PC-3 (cell line): ENCODE measurements around the gene NOXA1. TPM values are rescaled to one million over a fixed set of nuclear protein-coding genes. Genes with fewer than 3 reads are reported as not detected.

Experiments
- ATAC-seq: fragments of 200-7000 bp; cut with Tn5 transposase; 2 replicates; pipeline ENCODE4 v1.9.1; 2020; ENCODE audit warnings: mild to moderate bottlenecking, moderate library complexity
- BruUV-seq: library from RNA; stranded (reverse); fragments of 400-500 nt; replicated peaks from 2 replicates; lab custom pipeline; 2021; lab: Mats Ljungman, UMichigan
- CTCF ChIA-PET: fragments of 300-600 bp; sonication (Branson Sonifier 250); formaldehyde crosslinking; loops from one replicate; lab custom pipeline; 2022; ENCODE audit warnings: antibody characterized with exemption; lab: Charles Lee
- POLR2A ChIA-PET: fragments of 300-600 bp; sonication (Branson Sonifier 250); formaldehyde crosslinking; loops from one replicate; lab custom pipeline; 2022; ENCODE audit warnings: antibody characterized with exemption; ENCODE audit not compliant: unreplicated experiment; lab: Charles Lee
- DNase-seq: peaks from one replicate; pipeline ENCODE4 v3.0.0-alpha.2; 2015
- H2AFZ ChIP-seq: fragments of 300-600 bp; sonication (generic); 2 replicates; pipeline ENCODE4 v1.6.0; 2016; ENCODE audit warnings: antibody characterized with exemption, low read length
- H3F3A ChIP-seq: fragments of 300-600 bp; sonication (generic); one replicate; pipeline ENCODE4 v1.6.0; 2017; ENCODE audit warnings: antibody characterized with exemption, low read length, control low read depth, mild to moderate bottlenecking; ENCODE audit not compliant: unreplicated experiment
- H3K27ac ChIP-seq: fragments of 300-600 bp; sonication (generic); 2 replicates; pipeline ENCODE4 v1.5.1; 2016; ENCODE audit warnings: mild to moderate bottlenecking, low read length
- H3K27me3 ChIP-seq: fragments of 300-600 bp; sonication (generic); 2 replicates; pipeline ENCODE4 v1.6.1; 2016; ENCODE audit warnings: low read length, mixed read lengths
- H3K36me3 ChIP-seq: fragments of 300-600 bp; sonication (generic); 2 replicates; pipeline ENCODE4 v1.6.1; 2016; ENCODE audit warnings: low read depth, mixed run types, low read length, mixed read lengths
- H3K4me1 ChIP-seq: fragments of 300-600 bp; sonication (generic); 2 replicates; pipeline ENCODE4 v1.5.1; 2016; ENCODE audit warnings: low read length; ENCODE audit not compliant: insufficient read depth
- H3K4me2 ChIP-seq: fragments of 300-600 bp; sonication (generic); 2 replicates; pipeline ENCODE4 v1.6.0; 2016; ENCODE audit warnings: low read length
- H3K4me3 ChIP-seq: fragments of 300-600 bp; sonication (generic); 2 replicates; pipeline ENCODE4 v1.5.1; 2016; ENCODE audit warnings: mild to moderate bottlenecking, low read length, mixed read lengths
- H3K79me2 ChIP-seq: fragments of 300-600 bp; sonication (generic); 2 replicates; pipeline ENCODE4 v1.6.1; 2017; ENCODE audit warnings: low read length, mixed read lengths
- H3K9ac ChIP-seq: fragments of 300-600 bp; sonication (generic); 2 replicates; pipeline ENCODE4 v1.6.0; 2016; ENCODE audit warnings: mild to moderate bottlenecking, low read length
- H3K9me2 ChIP-seq: fragments of 300-600 bp; sonication (generic); replicated peaks from 2 replicates; pipeline ENCODE4 v1.6.1; 2016; ENCODE audit warnings: mixed run types, low read length, mixed read lengths
- H3K9me3 ChIP-seq: fragments of 300-600 bp; sonication (generic); 2 replicates; pipeline ENCODE4 v1.6.1; 2016; ENCODE audit warnings: low read length, mixed read lengths
- H4K20me1 ChIP-seq: fragments of 300-600 bp; sonication (generic); 2 replicates; pipeline ENCODE4 v1.6.1; 2016; ENCODE audit warnings: low read length, mixed read lengths
- EZH2 ChIP-seq: fragments of 300-600 bp; sonication (generic); IDR thresholded peaks from one replicate; pipeline ENCODE4 v1.6.1; 2017; ENCODE audit warnings: antibody characterized with exemption, mild to moderate bottlenecking, low read length; ENCODE audit not compliant: unreplicated experiment
- EZH2phosphoT487 ChIP-seq: fragments of 300-600 bp; sonication (generic); IDR thresholded peaks from 2 replicates; pipeline ENCODE4 v1.6.1; 2018; ENCODE audit warnings: mild to moderate bottlenecking, antibody characterized with exemption, low read length, borderline replicate concordance
- intact Hi-C: fragments of 100-400 bp; cut with micrococcal nuclease; formaldehyde crosslinking; loops from 2 replicates; pipeline ENCODE4 v1.9.0; 2023
- total RNA-seq: library from RNA; depleted of rRNA; stranded (reverse); fragments of >200 nt; gene quantifications from 2 replicates; pipeline ENCODE4 v1.2.3, GENCODE V29; 2014
- TF ChIP-seq, protein P1 (sequence below): fragments of 300-600 bp; sonication (generic); conservative IDR thresholded peaks from 2 replicates; pipeline ENCODE4 v1.5.1; 2017; ENCODE audit warnings: antibody characterized with exemption, low read depth, mild to moderate bottlenecking, low read length

The NOXA1 gene
- total RNA-seq, 1 experiment from 2014 or later, result 0.51 TPM

DNA sequence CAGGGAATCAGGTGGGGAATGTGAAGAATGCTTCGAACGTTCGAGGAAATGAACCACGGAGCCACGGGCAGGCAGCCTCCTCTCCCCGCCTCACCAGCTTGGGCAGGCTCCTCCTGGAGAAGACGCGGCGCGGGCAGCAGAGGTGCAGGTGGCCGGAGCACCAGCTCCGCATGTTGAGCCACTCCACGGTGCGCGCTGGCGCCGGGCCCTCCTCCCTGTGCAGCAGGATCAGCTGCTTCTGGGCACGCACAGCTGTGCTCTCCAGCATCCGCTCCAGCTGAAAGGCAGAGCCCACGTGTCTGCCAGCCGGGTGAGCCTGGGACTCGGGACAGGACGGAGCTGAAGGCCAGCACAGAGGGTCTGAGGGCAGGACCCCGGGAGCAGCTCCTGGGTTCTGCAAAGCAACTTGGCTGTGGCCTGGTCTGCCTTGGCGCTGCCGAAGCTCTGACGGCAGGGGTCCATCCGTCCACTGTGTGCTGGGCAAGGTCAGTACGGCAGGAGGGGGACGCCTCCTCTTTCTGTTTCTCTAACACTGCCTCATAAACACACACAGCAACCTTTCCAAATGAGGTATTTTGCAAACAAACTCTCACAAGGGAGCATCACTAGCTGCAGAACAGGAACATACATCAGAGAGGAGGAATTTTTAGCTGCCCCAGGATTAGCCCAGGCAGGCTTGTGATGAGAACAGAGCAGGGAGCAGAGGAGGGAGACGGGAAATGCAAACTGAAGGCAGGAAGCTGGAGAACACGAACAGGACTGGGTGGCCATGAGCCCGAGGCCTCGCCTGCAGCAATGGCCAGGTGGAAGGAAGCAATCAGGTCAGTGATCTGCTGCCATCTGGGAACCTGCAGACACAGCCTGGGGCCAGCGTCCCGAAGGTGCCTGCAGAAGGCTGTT, 56.0 kb downstream of the NOXA1 start:
- POLR2A ChIA-PET, result no interaction called here
- Histone ChIP-seq H3K27ac (no peak overlapping the region), H3K79me2 (no peaks in the 10 kb centered on the region), H3K36me3 (no peaks in the 10 kb centered on the region), H2AFZ (no peak overlapping the region), H3K4me2 (no peak overlapping the region), H3K4me3 (no peak overlapping the region), H3K9me3 (no peaks in the 10 kb centered on the region), H4K20me1 (no peaks in the 10 kb centered on the region), H3K4me1 (peaks cover 24% of the 10 kb centered on the region), H3K9me2 (no peaks in the 10 kb centered on the region), H3K27me3 (no peaks in the 10 kb centered on the region), H3K9ac (no peak overlapping the region), H3F3A (no peaks in the 10 kb centered on the region)
- ATAC-seq (no peak), DNase-seq (no peak)
- CTCF ChIA-PET, result no interaction called here
- intact Hi-C loops, result no loop called here
- BruUV-seq, result no TSS peak
- TF ChIP-seq EZH2 (no peak), EZH2phosphoT487 (no peak)
- TF ChIP-seq, protein P1, sequence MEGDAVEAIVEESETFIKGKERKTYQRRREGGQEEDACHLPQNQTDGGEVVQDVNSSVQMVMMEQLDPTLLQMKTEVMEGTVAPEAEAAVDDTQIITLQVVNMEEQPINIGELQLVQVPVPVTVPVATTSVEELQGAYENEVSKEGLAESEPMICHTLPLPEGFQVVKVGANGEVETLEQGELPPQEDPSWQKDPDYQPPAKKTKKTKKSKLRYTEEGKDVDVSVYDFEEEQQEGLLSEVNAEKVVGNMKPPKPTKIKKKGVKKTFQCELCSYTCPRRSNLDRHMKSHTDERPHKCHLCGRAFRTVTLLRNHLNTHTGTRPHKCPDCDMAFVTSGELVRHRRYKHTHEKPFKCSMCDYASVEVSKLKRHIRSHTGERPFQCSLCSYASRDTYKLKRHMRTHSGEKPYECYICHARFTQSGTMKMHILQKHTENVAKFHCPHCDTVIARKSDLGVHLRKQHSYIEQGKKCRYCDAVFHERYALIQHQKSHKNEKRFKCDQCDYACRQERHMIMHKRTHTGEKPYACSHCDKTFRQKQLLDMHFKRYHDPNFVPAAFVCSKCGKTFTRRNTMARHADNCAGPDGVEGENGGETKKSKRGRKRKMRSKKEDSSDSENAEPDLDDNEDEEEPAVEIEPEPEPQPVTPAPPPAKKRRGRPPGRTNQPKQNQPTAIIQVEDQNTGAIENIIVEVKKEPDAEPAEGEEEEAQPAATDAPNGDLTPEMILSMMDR, result no peak

DNA sequence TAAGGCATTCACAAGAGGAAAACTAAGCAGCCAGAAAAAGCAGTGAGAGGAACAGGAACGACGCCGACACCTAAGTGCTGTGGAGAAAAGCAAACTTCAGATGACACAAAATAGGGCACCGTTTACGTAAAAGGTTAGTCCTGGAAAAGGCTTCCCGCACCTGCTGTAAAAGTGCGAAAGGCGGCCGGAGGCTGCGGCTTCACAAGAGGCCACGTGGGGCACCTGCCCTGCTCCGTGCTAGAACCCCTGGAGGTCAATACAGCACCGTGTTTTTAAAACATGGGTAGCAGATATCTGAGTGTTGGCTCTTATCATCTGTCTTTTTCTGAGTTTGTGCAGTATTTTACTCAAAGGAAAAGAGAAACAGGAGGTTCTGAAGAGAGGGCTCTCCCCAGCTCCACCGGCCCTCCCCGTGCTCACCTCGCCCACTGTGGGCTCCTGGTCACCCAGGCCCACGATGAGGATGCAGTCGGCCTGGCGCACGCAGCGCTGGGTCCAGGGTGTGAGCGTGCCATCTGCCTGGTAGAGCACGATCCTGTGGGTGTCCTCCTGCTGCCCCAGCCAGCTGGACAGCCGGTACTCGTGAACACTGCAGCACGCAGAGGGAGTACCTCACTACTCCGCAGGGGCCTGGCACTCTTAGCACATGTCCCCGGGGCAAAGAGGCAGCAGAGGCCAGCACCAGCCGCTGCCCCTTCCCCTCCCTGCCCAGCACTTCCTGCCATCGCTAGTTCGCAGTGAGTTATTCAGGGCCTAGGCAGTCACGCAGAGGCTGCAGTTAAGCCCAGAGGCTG, 56.9 kb downstream of the NOXA1 start:
- H2AFZ ChIP-seq, result no peak overlapping the region
- DNase-seq (no peak), ATAC-seq (no peak)
- H3K9me3 ChIP-seq, result no peaks in the 10 kb centered on the region
- H3K27ac ChIP-seq, result no peak overlapping the region
- ChIA-PET POLR2A (no interaction called here), CTCF (no interaction called here)
- H3K9me2 ChIP-seq, result no peaks in the 10 kb centered on the region
- no peak overlapping the region for H3K4me2 ChIP-seq
- no peaks in the 10 kb centered on the region for H3K27me3 ChIP-seq
- no peak overlapping the region for H3K9ac ChIP-seq
- intact Hi-C loops, result no loop called here
- H4K20me1 ChIP-seq, result no peaks in the 10 kb centered on the region
- H3K36me3 ChIP-seq, result no peaks in the 10 kb centered on the region
- H3K4me3 ChIP-seq, result no peak overlapping the region
- H3K4me1 ChIP-seq, result peaks cover 24% of the 10 kb centered on the region
- BruUV-seq, result no TSS peak
- TF ChIP-seq, protein P1, result no peak
- TF ChIP-seq EZH2phosphoT487 (no peak), EZH2 (no peak)
- H3F3A ChIP-seq, result no peaks in the 10 kb centered on the region
- H3K79me2 ChIP-seq, result no peaks in the 10 kb centered on the region
